ENCODE data around the gene CLCNKB.

Gene CLCNKB

GRCh38 chr1:16077406-16078245, 34.0 kb downstream of the CLCNKB start:
- DNase-seq, result no peak

GRCh38 chr1:16078925-16079656, 35.5 kb downstream of the CLCNKB start:
- DNase-seq, result peak; percentile 44 to 80

- no peak for DNase-seq
Observed at GRCh38 chr1:16080422-16081150, 37.0 kb downstream of the CLCNKB start.

GRCh38 chr1:16081636-16082035, 38.1 kb downstream of the CLCNKB start:
- no peak for DNase-seq

- DNase-seq, result peak; percentile 48 to 76
Observed at GRCh38 chr1:16082283-16083038, 38.9 kb downstream of the CLCNKB start.

GRCh38 chr1:16083486-16083885, 39.9 kb downstream of the CLCNKB start:
- DNase-seq, result no peak

- DNase-seq, result no peak
Observed at GRCh38 chr1:16085522-16085921, 41.9 kb downstream of the CLCNKB start.

- DNase-seq, result no peak
Observed at GRCh38 chr1:16087733-16088132, 44.2 kb downstream of the CLCNKB start.

GRCh38 chr1:16088351-16088911, 44.8 kb downstream of the CLCNKB start:
- no peak for DNase-seq

- DNase-seq, result no peak
Observed at GRCh38 chr1:16088996-16089395, 45.4 kb downstream of the CLCNKB start.

GRCh38 chr1:16090076-16090826, 46.7 kb downstream of the CLCNKB start:
- DNase-seq, result no peak

GRCh38 chr1:16091296-16091695, 47.7 kb downstream of the CLCNKB start:
- DNase-seq, result no peak

GRCh38 chr1:16092097-16092922, 48.7 kb downstream of the CLCNKB start:
- no peak for DNase-seq

GRCh38 chr1:16092923-16093511, 49.4 kb downstream of the CLCNKB start:
- DNase-seq, result no peak

- DNase-seq, result no peak
Observed at GRCh38 chr1:16093611-16094010, 50.0 kb downstream of the CLCNKB start.

- DNase-seq, result no peak
Observed at GRCh38 chr1:16094453-16095158, 51.0 kb downstream of the CLCNKB start.

GRCh38 chr1:16095447-16095846, 51.9 kb downstream of the CLCNKB start:
- DNase-seq, result no peak

- DNase-seq, result no peak
Observed at GRCh38 chr1:16099412-16099811, 55.8 kb downstream of the CLCNKB start.

- no peak for DNase-seq
Observed at GRCh38 chr1:16101623-16102022, 58.0 kb downstream of the CLCNKB start.

All from NCI-H446 (cell line).